ENCODE data around the gene EIF4G3.

The EIF4G3 gene

DNA sequence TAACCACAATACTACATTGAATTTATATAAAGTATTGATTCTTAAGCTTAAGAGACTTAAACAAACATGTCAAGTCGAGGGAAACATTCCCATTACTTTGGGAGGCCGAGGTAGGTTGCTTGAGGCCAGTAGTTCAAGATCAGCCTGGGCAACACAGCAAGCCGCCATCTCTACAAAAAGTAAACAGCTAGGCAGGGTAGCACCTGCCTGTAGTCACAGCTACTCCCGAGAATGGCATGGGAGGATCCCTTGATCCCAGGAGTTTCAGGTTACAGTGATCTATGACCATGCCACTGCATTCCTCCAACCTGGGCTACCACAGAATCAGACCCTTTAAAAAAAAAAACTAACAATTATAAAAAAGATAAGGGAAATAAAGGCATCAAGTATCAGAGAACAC, 50.4 kb downstream of the EIF4G3 start:
- no peak overlapping the region for H3K27ac ChIP-seq
- H3K4me3 ChIP-seq (ENCODE audit: low read depth, low read length): no peak overlapping the region
- TF ChIP-seq, protein P1, sequence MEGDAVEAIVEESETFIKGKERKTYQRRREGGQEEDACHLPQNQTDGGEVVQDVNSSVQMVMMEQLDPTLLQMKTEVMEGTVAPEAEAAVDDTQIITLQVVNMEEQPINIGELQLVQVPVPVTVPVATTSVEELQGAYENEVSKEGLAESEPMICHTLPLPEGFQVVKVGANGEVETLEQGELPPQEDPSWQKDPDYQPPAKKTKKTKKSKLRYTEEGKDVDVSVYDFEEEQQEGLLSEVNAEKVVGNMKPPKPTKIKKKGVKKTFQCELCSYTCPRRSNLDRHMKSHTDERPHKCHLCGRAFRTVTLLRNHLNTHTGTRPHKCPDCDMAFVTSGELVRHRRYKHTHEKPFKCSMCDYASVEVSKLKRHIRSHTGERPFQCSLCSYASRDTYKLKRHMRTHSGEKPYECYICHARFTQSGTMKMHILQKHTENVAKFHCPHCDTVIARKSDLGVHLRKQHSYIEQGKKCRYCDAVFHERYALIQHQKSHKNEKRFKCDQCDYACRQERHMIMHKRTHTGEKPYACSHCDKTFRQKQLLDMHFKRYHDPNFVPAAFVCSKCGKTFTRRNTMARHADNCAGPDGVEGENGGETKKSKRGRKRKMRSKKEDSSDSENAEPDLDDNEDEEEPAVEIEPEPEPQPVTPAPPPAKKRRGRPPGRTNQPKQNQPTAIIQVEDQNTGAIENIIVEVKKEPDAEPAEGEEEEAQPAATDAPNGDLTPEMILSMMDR (IDR thresholded peaks at IDR 0.05; ENCODE audit: low read depth, low read length): no peak
- H3K36me3 ChIP-seq: peaks cover 3% of the 10 kb centered on the region
- no peaks in the 10 kb centered on the region for H3K9me3 ChIP-seq (ENCODE audit: severe bottlenecking)
- DNase-seq: no peak
- no peaks in the 10 kb centered on the region for H3K27me3 ChIP-seq (ENCODE audit: insufficient read depth, low read depth, severe bottlenecking)

DNA sequence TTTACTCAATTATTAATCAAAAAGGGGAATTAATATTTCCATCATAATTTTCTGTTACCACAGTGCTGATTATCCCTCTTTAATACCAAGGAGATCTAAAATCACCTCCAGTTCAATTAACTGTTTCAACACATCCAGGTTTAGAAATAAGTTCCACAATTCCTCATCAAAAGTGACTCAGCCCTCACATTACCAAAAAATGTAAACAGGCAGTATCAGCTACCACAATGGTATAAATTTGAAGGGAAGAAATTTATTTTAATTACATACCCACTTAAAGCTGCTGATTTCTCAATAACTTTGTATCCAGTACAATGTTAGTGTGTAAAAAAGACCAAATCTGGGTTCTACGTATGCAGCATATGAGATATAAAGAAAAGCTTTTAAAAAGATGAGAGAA, 51.9 kb downstream of the EIF4G3 start:
- Histone ChIP-seq H3K27me3 (ENCODE audit: insufficient read depth, low read depth, severe bottlenecking) (no peaks in the 10 kb centered on the region), H3K36me3 (peaks cover 3% of the 10 kb centered on the region; the same call in 1 of the 2 replicates), H3K4me3 (ENCODE audit: low read depth, low read length) (no peak overlapping the region), H3K27ac (no peak overlapping the region), H3K9me3 (ENCODE audit: severe bottlenecking) (no peaks in the 10 kb centered on the region)
- no peak for DNase-seq
- TF ChIP-seq, protein P1 (IDR thresholded peaks at IDR 0.05; ENCODE audit: low read depth, low read length): no peak

DNA sequence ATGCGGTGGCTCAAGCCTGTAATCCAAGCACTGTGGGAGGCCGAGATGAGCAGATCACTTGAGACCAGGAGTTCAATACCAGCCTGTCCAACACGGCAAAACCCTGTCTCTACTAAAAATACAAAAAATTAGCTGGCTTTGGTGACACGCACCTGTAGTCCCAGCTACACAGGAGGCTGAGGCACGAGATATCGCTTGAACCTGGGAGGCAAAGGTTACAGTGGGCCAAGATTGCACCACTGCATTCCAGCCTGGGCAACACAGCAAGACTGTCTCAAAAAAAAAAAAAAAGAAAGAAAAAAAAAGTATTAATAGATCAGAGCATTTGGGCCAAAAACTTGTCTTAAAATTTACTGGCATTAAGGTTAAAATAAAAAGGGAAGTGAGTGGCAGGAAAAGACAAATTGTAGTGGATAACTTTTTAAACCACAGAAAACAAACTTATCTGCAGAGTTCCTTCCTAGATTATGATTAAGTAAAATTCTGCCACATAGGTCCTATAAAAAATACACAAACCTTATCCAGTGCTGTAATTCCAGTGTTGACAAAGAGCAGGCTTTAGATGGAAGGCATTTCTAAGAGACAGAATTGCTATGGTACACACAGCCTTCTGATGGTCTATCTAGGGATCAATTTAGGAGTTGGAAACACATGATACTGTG, 53.3 kb downstream of the EIF4G3 start:
- no peak for DNase-seq
- Histone ChIP-seq H3K9me3 (ENCODE audit: severe bottlenecking) (no peaks in the 10 kb centered on the region), H3K27ac (no peak overlapping the region)

DNA sequence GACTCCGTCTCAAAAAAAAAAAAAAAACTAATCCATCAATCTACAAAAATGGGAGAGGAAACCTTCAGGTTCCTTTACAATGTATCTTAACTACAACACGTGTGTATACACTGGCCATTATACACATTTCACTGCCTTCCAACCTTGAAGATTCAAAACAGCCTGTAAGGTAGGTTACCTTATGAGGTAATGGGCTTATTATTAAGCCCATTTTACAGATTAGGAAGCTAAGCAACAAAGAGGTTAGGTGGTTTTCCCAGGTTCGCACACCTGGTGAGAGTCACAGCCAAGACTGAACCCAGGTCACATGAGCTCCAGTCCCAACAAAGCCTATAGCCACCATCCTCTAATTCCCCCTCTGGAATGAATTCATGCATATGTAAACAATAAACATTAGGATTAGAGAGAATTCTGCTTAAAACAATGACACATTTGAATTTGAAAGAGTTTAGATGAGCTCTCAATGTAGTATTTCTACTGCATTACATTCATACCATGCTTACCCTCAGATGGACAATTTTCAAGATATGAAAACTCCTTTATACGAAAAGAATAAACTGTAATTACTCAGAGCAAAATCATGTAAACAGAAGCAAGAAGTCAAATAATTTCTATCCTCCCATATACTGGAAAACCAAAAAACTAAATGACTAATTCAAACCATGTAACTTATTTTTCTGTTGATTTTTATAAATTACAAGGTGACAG, 54.8 kb downstream of the EIF4G3 start:
- TF ChIP-seq, protein P1 (IDR thresholded peaks at IDR 0.05; ENCODE audit: low read depth, low read length): no peak
- Histone ChIP-seq H3K27me3 (ENCODE audit: insufficient read depth, low read depth, severe bottlenecking) (no peaks in the 10 kb centered on the region), H3K27ac (no peak overlapping the region), H3K36me3 (peaks cover 3% of the 10 kb centered on the region; the same call in 1 of the 2 replicates), H3K4me3 (ENCODE audit: low read depth, low read length) (no peak overlapping the region), H3K9me3 (ENCODE audit: severe bottlenecking) (no peaks in the 10 kb centered on the region)
- DNase-seq: no peak

More for the DNA sequence above, 53.3 kb downstream of the EIF4G3 start:
- TF ChIP-seq, protein P1 (IDR thresholded peaks at IDR 0.05; ENCODE audit: low read depth, low read length): no peak
- H3K4me3 ChIP-seq (ENCODE audit: low read depth, low read length): no peak overlapping the region
- H3K27me3 ChIP-seq (ENCODE audit: insufficient read depth, low read depth, severe bottlenecking): no peaks in the 10 kb centered on the region
- H3K36me3 ChIP-seq: peaks cover 3% of the 10 kb centered on the region; the same call in 1 of the 2 replicates

DNA sequence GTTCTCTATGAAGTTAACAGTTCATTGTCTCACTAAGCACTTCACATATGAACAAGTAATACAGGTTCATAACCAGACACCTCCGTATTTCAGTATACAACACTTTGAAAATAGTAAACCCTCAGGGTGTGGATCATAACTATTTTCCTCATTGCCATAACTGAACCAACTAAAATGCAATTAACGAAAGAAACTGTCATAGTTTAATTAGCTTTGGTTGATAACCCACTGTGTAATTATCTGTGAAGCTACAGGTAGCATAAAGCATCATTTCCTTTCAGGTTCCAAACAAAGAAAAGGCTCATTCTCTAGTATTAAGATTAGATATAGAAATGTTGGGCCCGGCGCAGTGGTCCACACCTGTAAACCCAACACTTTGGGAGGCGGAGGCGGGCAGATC, 58.5 kb downstream of the EIF4G3 start:
- Histone ChIP-seq H3K36me3 (no peaks in the 10 kb centered on the region), H3K27ac (no peak overlapping the region), H3K4me3 (ENCODE audit: low read depth, low read length) (no peak overlapping the region), H3K27me3 (ENCODE audit: insufficient read depth, low read depth, severe bottlenecking) (no peaks in the 10 kb centered on the region), H3K9me3 (ENCODE audit: severe bottlenecking) (no peaks in the 10 kb centered on the region)
- TF ChIP-seq, protein P1 (IDR thresholded peaks at IDR 0.05; ENCODE audit: low read depth, low read length): no peak
- no peak for DNase-seq
